ENCODE measurements around the gene CALML5. TPM values are rescaled to one million over a fixed set of nuclear protein-coding genes. Genes with fewer than 3 reads are reported as not detected.

Gene CALML5
- total RNA-seq, 2 experiments from 2014 or later: not detected

- intact Hi-C loops (cut with micrococcal nuclease; ENCODE audit: unreplicated experiment): no loop called here
- H3K9me2 ChIP-seq (ENCODE audit: insufficient read depth, low read length): no peaks in the 10 kb centered on the region
- H4K20me1 ChIP-seq (ENCODE audit: insufficient read depth, low read length): no peaks in the 10 kb centered on the region
- no peaks in the 10 kb centered on the region for H3K9me3 ChIP-seq (ENCODE audit: low read length)
- BruUV-seq (replicated peaks): no TSS peak
- H3K4me1 ChIP-seq (ENCODE audit: insufficient read depth, low read length, poor library complexity, severe bottlenecking): no peaks in the 10 kb centered on the region
- H3K36me3 ChIP-seq (ENCODE audit: insufficient read depth, low read length): no peaks in the 10 kb centered on the region
- no peak for DNase-seq (ENCODE audit: low spot score)
- ChIA-PET CTCF (ENCODE audit: unreplicated experiment) (no interaction called here), POLR2A (no interaction called here)
- no peak overlapping the region for H3K4me3 ChIP-seq (ENCODE audit: low read depth, low read length, poor library complexity, severe bottlenecking)
- no peak overlapping the region for H3K27ac ChIP-seq (ENCODE audit: low read depth, low read length, poor library complexity, severe bottlenecking)
- H3K4me2 ChIP-seq (ENCODE audit: low read length): no peak overlapping the region
- TF ChIP-seq EZH2phosphoT487 (IDR thresholded peaks at IDR 0.05; ENCODE audit: borderline replicate concordance, low read depth, low read length): no peak
- TF ChIP-seq CTCF (conservative IDR thresholded peaks at IDR 0.05; ENCODE audit: low read length): no peak
- H2AFZ ChIP-seq (ENCODE audit: low read length): no peak overlapping the region
- no peaks in the 10 kb centered on the region for H3K79me2 ChIP-seq (ENCODE audit: insufficient read depth, low read depth, low read length)
Measured at GRCh38 chr10:5511885-5512280, 12.5 kb upstream of the CALML5 start.

GRCh38 chr10:5511231-5511884, 12.0 kb upstream of the CALML5 start:
- no peak overlapping the region for H2AFZ ChIP-seq (ENCODE audit: low read length)
- TF ChIP-seq CTCF (conservative IDR thresholded peaks at IDR 0.05; ENCODE audit: low read length): no peak
- no peaks in the 10 kb centered on the region for H3K9me2 ChIP-seq (ENCODE audit: insufficient read depth, low read length)
- no peak overlapping the region for H3K4me3 ChIP-seq (ENCODE audit: low read depth, low read length, poor library complexity, severe bottlenecking)
- no peak for DNase-seq (ENCODE audit: low spot score)
- no peaks in the 10 kb centered on the region for H3K4me1 ChIP-seq (ENCODE audit: insufficient read depth, low read length, poor library complexity, severe bottlenecking)
- ChIA-PET POLR2A (no interaction called here), CTCF (ENCODE audit: unreplicated experiment) (no interaction called here)
- H4K20me1 ChIP-seq (ENCODE audit: insufficient read depth, low read length): no peaks in the 10 kb centered on the region
- H3K27ac ChIP-seq (ENCODE audit: low read depth, low read length, poor library complexity, severe bottlenecking): no peak overlapping the region
- intact Hi-C loops (cut with micrococcal nuclease; ENCODE audit: unreplicated experiment): no loop called here
- H3K9me3 ChIP-seq (ENCODE audit: low read length): no peaks in the 10 kb centered on the region
- no TSS peak for BruUV-seq (replicated peaks)
- no peaks in the 10 kb centered on the region for H3K36me3 ChIP-seq (ENCODE audit: insufficient read depth, low read length)
- H3K4me2 ChIP-seq (ENCODE audit: low read length): no peak overlapping the region
- no peaks in the 10 kb centered on the region for H3K79me2 ChIP-seq (ENCODE audit: insufficient read depth, low read depth, low read length)

DNA sequence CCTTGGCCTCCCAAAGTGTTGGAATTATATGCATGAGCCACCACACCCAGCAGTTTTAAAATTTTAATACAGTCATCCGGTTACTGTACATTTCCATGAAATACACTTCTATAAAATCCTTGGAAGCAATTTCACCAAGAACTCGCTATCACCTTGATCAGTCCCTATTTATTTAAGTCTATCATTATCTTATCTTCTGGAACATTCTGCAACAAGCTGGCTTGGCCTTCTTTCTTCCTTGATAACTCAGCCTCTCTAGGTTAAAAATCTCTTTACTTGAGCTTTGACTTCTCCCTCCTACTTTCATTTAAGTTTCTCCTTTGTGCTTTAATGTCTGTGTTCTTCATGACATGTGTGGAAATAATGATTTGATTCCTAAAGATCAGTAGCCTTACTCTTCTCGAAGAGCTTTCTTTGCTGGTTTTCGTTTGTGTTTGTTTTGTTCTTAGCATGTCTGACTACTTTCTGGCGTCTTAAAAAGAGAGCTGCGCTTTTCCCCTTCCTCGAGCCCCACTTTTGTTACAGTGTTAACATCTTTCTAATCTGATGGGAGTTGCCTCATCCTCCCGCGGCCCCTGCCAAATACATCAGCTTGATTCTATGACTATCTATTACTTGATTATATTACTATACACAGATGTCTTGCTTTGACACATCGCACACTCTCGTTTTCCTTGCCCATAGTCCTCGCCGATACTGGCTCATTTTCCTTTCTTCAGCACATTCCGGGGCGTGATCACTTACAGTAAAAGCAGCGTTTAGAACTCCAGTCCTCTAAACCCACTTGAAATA, 11.1 kb upstream of the CALML5 start:
- Histone ChIP-seq H3K4me2 (ENCODE audit: low read length) (no peak overlapping the region), H3K36me3 (ENCODE audit: insufficient read depth, low read length) (no peaks in the 10 kb centered on the region), H3K9me3 (ENCODE audit: low read length) (no peaks in the 10 kb centered on the region), H3K27ac (ENCODE audit: low read depth, low read length, poor library complexity, severe bottlenecking) (no peak overlapping the region), H3K4me1 (ENCODE audit: insufficient read depth, low read length, poor library complexity, severe bottlenecking) (no peaks in the 10 kb centered on the region), H2AFZ (ENCODE audit: low read length) (no peak overlapping the region), H3K9me2 (ENCODE audit: insufficient read depth, low read length) (no peaks in the 10 kb centered on the region), H4K20me1 (ENCODE audit: insufficient read depth, low read length) (no peaks in the 10 kb centered on the region), H3K79me2 (ENCODE audit: insufficient read depth, low read depth, low read length) (no peaks in the 10 kb centered on the region), H3K4me3 (ENCODE audit: low read depth, low read length, poor library complexity, severe bottlenecking) (no peak overlapping the region)
- ChIA-PET POLR2A (no interaction called here), CTCF (ENCODE audit: unreplicated experiment) (no interaction called here)
- TF ChIP-seq CTCF (conservative IDR thresholded peaks at IDR 0.05; ENCODE audit: low read length) (no peak), EZH2phosphoT487 (IDR thresholded peaks at IDR 0.05; ENCODE audit: borderline replicate concordance, low read depth, low read length) (no peak)
- DNase-seq (ENCODE audit: low spot score): no peak
- no TSS peak for BruUV-seq (replicated peaks)
- intact Hi-C loops (cut with micrococcal nuclease; ENCODE audit: unreplicated experiment): no loop called here
